Fibroblast of lung (primary cell): Measurements from ENCODE around the gene VTI1A. TPM values are rescaled to one million over a fixed set of nuclear protein-coding genes. Genes with fewer than 3 reads are reported as not detected.
"Not testable (repeated sequence)": the region's sequence is repeated elsewhere in the genome, so short reads cannot be mapped to it uniquely, and the experiment has no call there.

Experiments used
- DNase-seq, 2 donors: peaks; one replicate each; pipeline versions ENCODE4 v3.0.0 to v3.0.0-alpha.2; 2010; ENCODE audit warnings: low read depth in 2 of 2
- H2AFZ ChIP-seq: 2 replicates; pipeline ENCODE4 v1.5.1; 2012; ENCODE audit warnings: low read length, control low read depth, inconsistent platforms
- H3K27ac ChIP-seq: 2 replicates; pipeline ENCODE4 v1.5.1; 2011; ENCODE audit warnings: low read length, control low read depth; ENCODE audit not compliant: insufficient read depth
- H3K27me3 ChIP-seq: 2 replicates; pipeline ENCODE4 v1.5.1; 2011; ENCODE audit warnings: mild to moderate bottlenecking, low read length; ENCODE audit not compliant: control insufficient read depth, insufficient read depth
- H3K36me3 ChIP-seq: 2 replicates; pipeline ENCODE4 v1.5.1; 2011; ENCODE audit warnings: low read length; ENCODE audit not compliant: control insufficient read depth, insufficient read depth
- H3K4me1 ChIP-seq: 2 replicates; pipeline ENCODE4 v1.5.1; 2011; ENCODE audit warnings: low read length; ENCODE audit not compliant: control insufficient read depth, insufficient read depth; ENCODE audit errors: extremely low read depth
- H3K4me2 ChIP-seq: 2 replicates; pipeline ENCODE4 v1.5.1; 2011; ENCODE audit warnings: low read length, control low read depth; ENCODE audit not compliant: insufficient read depth; ENCODE audit errors: extremely low read depth
- H3K4me3 ChIP-seq, 4 experiments: fragments of 200-600 bp in 1 of 4; sonication (generic) in 1 of 4; replicated peaks in 1 of 4; 2 replicates each; pipeline ENCODE4 v1.5.1; 2011 to 2016; ENCODE audit warnings: low read length in 4 of 4, low read depth in 3 of 4, mild to moderate bottlenecking in 3 of 4, control low read depth in 2 of 4, inconsistent platforms in 1 of 4, mixed read lengths in 1 of 4; ENCODE audit not compliant: insufficient read depth in 1 of 4; ENCODE audit errors: control extremely low read depth in 1 of 4
- H3K79me2 ChIP-seq: 2 replicates; pipeline ENCODE4 v1.5.1; 2012; ENCODE audit warnings: mild to moderate bottlenecking, low read length, inconsistent platforms; ENCODE audit not compliant: control insufficient read depth, insufficient read depth
- H3K9ac ChIP-seq: 2 replicates; pipeline ENCODE4 v1.5.1; 2011; ENCODE audit warnings: mild to moderate bottlenecking, low read length, control low read depth; ENCODE audit not compliant: insufficient read depth
- H3K9me3 ChIP-seq: 2 replicates; pipeline ENCODE4 v1.5.1; 2012; ENCODE audit warnings: low read depth, low read length; ENCODE audit not compliant: control insufficient read depth, insufficient read depth
- H4K20me1 ChIP-seq: 2 replicates; pipeline ENCODE4 v1.5.1; 2011; ENCODE audit warnings: low read length; ENCODE audit not compliant: control insufficient read depth, insufficient read depth; ENCODE audit errors: extremely low read depth
- CTCF ChIP-seq, 2 donors: IDR thresholded peaks in 1 of 2; conservative IDR thresholded peaks in 1 of 2; 1 replicate in 1 of 2; 2 replicates in 1 of 2; pipeline ENCODE4 v1.5.1; 2011 to 2012; ENCODE audit warnings: low read length in 2 of 2, control low read depth in 1 of 2, inconsistent platforms in 1 of 2, low read depth in 1 of 2, mild to moderate bottlenecking in 1 of 2
- EZH2 ChIP-seq: IDR thresholded peaks from 2 replicates; pipeline ENCODE4 v1.5.1; 2012; ENCODE audit warnings: low read length, control low read depth, mild to moderate bottlenecking; ENCODE audit errors: missing control alignments
- polyA plus RNA-seq, 2 donors: library from polyadenylated mRNA; depleted of rRNA in 1 of 2; stranded (reverse) in 1 of 2; unstranded in 1 of 2; fragments of >200 nt; gene quantifications; 2 replicates each; pipeline ENCODE4 v1.2.1, GENCODE V29; 2011 to 2012; ENCODE audit warnings: missing spikeins in 1 of 2
- total RNA-seq: library from RNA; depleted of rRNA; stranded (reverse); fragments of >200 nt; gene quantifications from 2 replicates; pipeline ENCODE4 v1.2.1, GENCODE V29; 2014

Gene VTI1A
- total and polyA plus RNA-seq, 2 donors (not counting 1 experiment from before 2014, with no cell fraction given), result 19.1 to 30.9 TPM

GRCh38 chr10:112728997-112729396 is 282.0 kb downstream of the VTI1A start:
- no peaks in the 10 kb centered on the region for H3K36me3 ChIP-seq
- H3K4me2 ChIP-seq, result no peak overlapping the region
- no peaks in the 10 kb centered on the region for H3K4me1 ChIP-seq
- DNase-seq, result no peak
- H4K20me1 ChIP-seq, result no peaks in the 10 kb centered on the region
- no peak overlapping the region for H3K27ac ChIP-seq
- no peaks in the 10 kb centered on the region for H3K9me3 ChIP-seq
- H3K9ac ChIP-seq, result no peak overlapping the region
- H3K27me3 ChIP-seq, result no peaks in the 10 kb centered on the region
- no peak overlapping the region for H2AFZ ChIP-seq
- no peak overlapping the region for H3K4me3 ChIP-seq
- H3K79me2 ChIP-seq, result no peaks in the 10 kb centered on the region
- TF ChIP-seq EZH2, result no peak
- TF ChIP-seq CTCF (conservative IDR thresholded peaks at IDR 0.05 in 1 of 2, IDR thresholded peaks at IDR 0.05 in 1 of 2; ENCODE audit: low read depth in 1 of 2, low read length in 2 of 2), result no peak

DNA sequence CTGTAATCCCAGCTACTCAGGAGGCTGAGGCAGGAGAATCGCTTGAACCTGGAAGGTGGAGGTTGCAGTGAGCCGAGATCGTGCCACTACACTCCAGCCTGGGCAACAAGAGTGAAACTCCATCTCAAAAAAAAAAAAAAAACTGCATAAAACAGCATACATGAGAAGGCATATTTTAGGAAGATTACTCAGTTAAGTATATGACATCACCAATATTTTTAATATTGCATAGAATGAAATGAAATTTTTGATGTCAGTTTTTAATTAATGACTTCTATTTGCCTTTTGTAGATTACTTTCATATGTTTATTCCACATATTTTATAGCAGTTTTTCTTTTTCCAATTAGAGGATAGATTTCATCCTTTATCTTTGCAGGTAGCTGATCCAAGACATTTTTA is 284.4 kb downstream of the VTI1A start:
- not testable (repeated sequence) for H2AFZ ChIP-seq, H3K9me3 ChIP-seq, H3K4me1 ChIP-seq, H3K4me3 ChIP-seq, H3K27ac ChIP-seq, DNase-seq, H3K9ac ChIP-seq, H3K36me3 ChIP-seq, H4K20me1 ChIP-seq, H3K27me3 ChIP-seq, H3K4me2 ChIP-seq, H3K79me2 ChIP-seq

DNA sequence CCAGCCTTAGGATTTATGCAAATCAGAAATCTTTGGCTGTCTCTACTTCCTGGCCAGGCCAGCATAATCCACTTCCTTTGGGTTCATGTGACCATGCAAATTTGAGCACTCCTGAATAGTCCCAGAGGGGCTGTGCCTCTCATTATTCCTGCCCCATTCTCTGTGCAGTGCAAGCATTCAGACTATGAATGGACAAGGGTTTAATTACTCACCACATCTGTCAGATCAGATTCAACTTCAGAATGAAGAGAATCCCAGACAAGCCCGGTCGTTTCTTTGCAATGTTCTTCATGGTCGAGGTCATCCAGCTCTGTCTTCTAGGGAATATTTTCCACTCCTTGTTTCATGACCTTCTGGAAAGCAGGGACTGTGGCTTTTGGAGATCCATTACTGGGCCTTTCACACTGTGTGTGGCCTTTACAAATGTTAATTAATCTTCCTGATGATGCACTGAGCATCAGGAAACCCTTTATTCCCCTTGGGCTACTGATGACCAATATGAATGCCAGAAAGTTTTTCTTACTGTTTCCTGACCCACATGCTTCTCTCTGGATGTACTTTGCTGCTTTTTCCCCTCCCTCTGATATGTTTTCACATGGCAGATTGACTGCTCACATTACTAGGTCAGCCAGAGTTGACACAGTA is 285.4 kb downstream of the VTI1A start:
- H3K79me2 ChIP-seq, result no peaks in the 10 kb centered on the region
- TF ChIP-seq CTCF (conservative IDR thresholded peaks at IDR 0.05 in 1 of 2, IDR thresholded peaks at IDR 0.05 in 1 of 2; ENCODE audit: low read depth in 1 of 2, low read length in 2 of 2), result no peak
- no peak for TF ChIP-seq EZH2
- H4K20me1 ChIP-seq, result no peaks in the 10 kb centered on the region
- H3K27me3 ChIP-seq, result no peaks in the 10 kb centered on the region
- no peak overlapping the region for H3K4me2 ChIP-seq
- no peak overlapping the region for H3K4me3 ChIP-seq
- H3K4me1 ChIP-seq, result no peaks in the 10 kb centered on the region
- DNase-seq, result peak in 1 of 2 donors; percentile 50
- H3K9me3 ChIP-seq, result no peaks in the 10 kb centered on the region
- H3K9ac ChIP-seq, result no peak overlapping the region
- no peaks in the 10 kb centered on the region for H3K36me3 ChIP-seq
- H3K27ac ChIP-seq, result no peak overlapping the region
- no peak overlapping the region for H2AFZ ChIP-seq
